Ovary (tissue), 3 donors: ENCODE data around the gene ECHDC3.

Experiments
- CTCF ChIP-seq, 3 donors: fragments of 450-650 bp in 2 of 3; fragments of 200-600 bp in 1 of 3; IDR thresholded peaks; one replicate each; pipeline versions ENCODE4 v1.5.1 to v1.8.0; 2016 to 2022; ENCODE audit warnings: antibody characterized with exemption in 3 of 3, mild to moderate bottlenecking in 1 of 3
- EP300 ChIP-seq: sonication (generic); formaldehyde crosslinking; IDR thresholded peaks from one replicate; pipeline ENCODE4 v1.6.1; 2017; ENCODE audit warnings: antibody characterized with exemption
- POLR2A ChIP-seq: fragments of 450-650 bp; IDR thresholded peaks from one replicate; pipeline ENCODE4 v1.6.1; 2017; ENCODE audit warnings: antibody characterized with exemption, mild to moderate bottlenecking, moderate library complexity
- donor health status: DM: no; HTN: no; CAD: no.

DNA sequence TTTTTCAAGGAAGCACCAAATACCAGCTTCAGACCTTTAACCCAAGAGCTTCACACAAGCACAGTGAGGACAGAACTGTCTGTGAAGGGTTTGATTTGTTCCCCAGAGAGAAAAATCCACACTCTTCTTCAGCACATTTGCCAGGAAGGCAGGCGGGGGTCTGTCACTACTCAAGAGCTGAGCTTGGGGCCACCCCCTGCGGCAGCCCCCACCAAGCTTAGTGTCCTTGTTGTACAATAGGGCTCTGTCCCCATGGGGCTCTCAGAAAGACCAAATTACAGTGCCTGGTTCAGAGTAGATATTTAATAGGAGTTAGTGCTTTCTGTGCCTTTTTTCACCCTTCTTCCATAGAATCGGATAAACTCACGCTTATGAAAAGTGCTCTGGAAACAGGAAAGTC, 12.4 kb downstream of the ECHDC3 start:
- no peak for TF ChIP-seq CTCF (IDR thresholded peaks at IDR 0.05)
- TF ChIP-seq EP300: no peak
- TF ChIP-seq POLR2A: no peak
